ENCODE measurements around the gene LYG2.

DNA sequence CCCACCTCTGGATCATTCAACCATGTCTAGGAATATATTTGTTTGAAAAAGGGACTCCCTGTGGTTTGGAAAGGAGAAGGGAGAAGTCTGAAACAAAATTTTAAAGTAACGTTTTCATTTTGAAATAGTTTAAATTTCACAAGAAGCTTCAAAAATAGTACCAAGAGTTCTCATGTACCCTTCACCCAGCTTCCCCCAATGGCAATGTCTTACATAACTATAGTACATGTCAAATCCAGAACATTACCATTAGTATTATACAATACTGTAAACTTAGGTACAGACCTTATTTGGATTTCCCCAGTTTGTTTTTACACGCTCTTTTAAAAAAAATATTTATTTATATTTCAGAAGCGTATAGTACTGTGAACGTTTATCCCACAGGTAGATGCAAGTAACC is 4.0 kb upstream of the LYG2 start:
- no peak for TF ChIP-seq CTCF (IDR thresholded peaks at IDR 0.05; ENCODE audit: low read depth, low read length, missing input control)
- TF ChIP-seq REST (IDR thresholded peaks at IDR 0.05) = no peak
